Natural killer cell (primary cell): Measurements from ENCODE around the gene PTH1R. TPM values are rescaled to one million over a fixed set of nuclear protein-coding genes. Genes with fewer than 3 reads are reported as not detected.

Experiments
- ATAC-seq, 3 donors: fragments of 150-1000 bp in 2 of 3; fragments of 200-7000 bp in 1 of 3; cut with Tn5 transposase; 1 replicate in 1 of 3; 2 replicates in 2 of 3; pipeline ENCODE4 v1.10.0; 2021; ENCODE audit warnings: mild to moderate bottlenecking in 2 of 3, moderate library complexity in 2 of 3
- DNase-seq, 2 donors: peaks; one replicate each; pipeline versions ENCODE4 v3.0.0 to v3.0.0-alpha.2; 2013 to 2021; ENCODE audit warnings: mixed read lengths in 1 of 2
- H3K27ac ChIP-seq: one replicate; pipeline ENCODE4 v1.5.1; 2013; ENCODE audit warnings: mild to moderate bottlenecking, low read length
- H3K27me3 ChIP-seq: one replicate; pipeline ENCODE4 v1.6.1; 2013; ENCODE audit warnings: low read length; ENCODE audit not compliant: control insufficient read depth, insufficient read depth
- H3K36me3 ChIP-seq: one replicate; pipeline ENCODE4 v1.6.1; 2013; ENCODE audit warnings: low read length; ENCODE audit not compliant: control insufficient read depth, insufficient read depth
- H3K4me1 ChIP-seq: one replicate; pipeline ENCODE4 v1.6.1; 2013; ENCODE audit warnings: low read length; ENCODE audit not compliant: control insufficient read depth, insufficient read depth
- H3K4me3 ChIP-seq: one replicate; pipeline ENCODE4 v1.5.1; 2013; ENCODE audit warnings: low read length
- H3K9me3 ChIP-seq: one replicate; pipeline ENCODE4 v1.6.1; 2013; ENCODE audit warnings: low read length; ENCODE audit not compliant: control insufficient read depth, insufficient read depth
- H3K27ac Mint-ChIP-seq, 2 donors: one replicate each; pipeline ENCODE4 v1.8.0; 2022; ENCODE audit warnings: mild to moderate bottlenecking in 2 of 2, mixed read lengths in 2 of 2, moderate library complexity in 1 of 2
- H3K27me3 Mint-ChIP-seq, 2 donors: one replicate each; pipeline ENCODE4 v1.8.0; 2022; ENCODE audit warnings: low read depth in 2 of 2, mixed read lengths in 2 of 2
- H3K36me3 Mint-ChIP-seq: one replicate; pipeline ENCODE4 v1.8.0; 2022; ENCODE audit warnings: mixed read lengths
- H3K4me1 Mint-ChIP-seq, 2 donors: one replicate each; pipeline ENCODE4 v1.8.0; 2022; ENCODE audit warnings: mixed read lengths in 2 of 2
- H3K4me3 Mint-ChIP-seq: one replicate; pipeline ENCODE4 v1.8.0; 2022; ENCODE audit warnings: mild to moderate bottlenecking, moderate library complexity, mixed read lengths
- H3K9me3 Mint-ChIP-seq, 2 donors: one replicate each; pipeline ENCODE4 v1.8.0; 2022; ENCODE audit warnings: mixed read lengths in 2 of 2
- WGBS: methylation state at CpG from one replicate; pipeline ENCODE4 v1.1.7; 2013; ENCODE audit warnings: missing lambda C conversion rate; ENCODE audit not compliant: insufficient coverage; 5-methylcytosine and 5-hydroxymethylcytosine counted together
- intact Hi-C: fragments of 100-400 bp; cut with micrococcal nuclease; formaldehyde crosslinking; loops from one replicate; pipeline ENCODE4 v1.14.2; 2022
- total RNA-seq, 4 donors: library from RNA; stranded (reverse); fragments of 120-200 nt in 1 of 4; gene quantifications; one replicate each; pipeline versions ENCODE4 v1.2.3 to v1.2.4, GENCODE V29; 2013 to 2022
- TF ChIP-seq, protein P1 (sequence below): fragments of 200-600 bp; IDR thresholded peaks from one replicate; pipeline ENCODE4 v1.8.0; 2022; ENCODE audit warnings: antibody characterized with exemption

PTH1R gene
- total RNA-seq, 3 donors from 2014 or later (not counting 1 experiment from before 2014, with no cell fraction given): not detected

DNA sequence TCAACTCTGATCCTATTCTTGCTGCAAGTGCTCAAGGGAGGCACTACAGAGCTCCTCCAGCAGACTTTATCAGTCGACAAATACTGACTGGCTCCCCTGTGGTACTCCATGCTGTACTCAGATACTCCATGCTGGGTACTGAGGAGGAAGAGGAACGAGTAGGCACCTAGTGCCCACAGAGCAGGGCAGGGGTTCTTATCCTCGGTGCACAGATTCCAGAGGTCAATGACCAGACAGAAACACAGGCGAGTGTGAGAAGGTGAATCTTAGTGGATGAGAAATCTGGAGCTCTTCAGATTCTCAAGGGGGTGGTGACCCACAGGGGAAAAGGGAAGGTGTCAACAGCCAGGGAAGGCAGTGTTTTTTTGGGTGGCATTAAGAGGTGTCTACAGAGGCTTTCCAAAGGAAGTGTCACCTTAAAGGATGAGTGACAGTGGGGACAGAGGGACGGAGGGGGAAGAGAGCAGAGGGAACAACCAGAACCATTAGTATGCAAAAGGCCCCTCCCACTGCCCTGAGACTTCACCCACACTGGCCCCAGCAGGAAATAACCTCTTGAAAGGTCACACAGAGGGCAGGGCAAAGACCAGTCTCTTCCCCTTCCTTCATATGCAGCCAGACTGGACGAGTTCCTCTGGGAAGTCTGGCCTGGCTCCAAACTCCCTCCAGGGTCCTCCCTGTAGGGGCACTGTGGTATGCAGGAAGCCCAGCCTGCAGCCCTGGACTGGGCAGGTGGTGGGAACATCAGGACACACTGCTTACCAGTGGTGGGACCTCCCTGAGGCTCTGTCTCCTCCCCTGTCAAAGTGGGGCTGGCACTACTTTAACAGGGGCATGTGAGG lies 71.5 kb downstream of the PTH1R start:
- H3K4me3 ChIP-seq: no peak overlapping the region
- H3K36me3 ChIP-seq: no peaks in the 10 kb centered on the region
- no peaks in the 10 kb centered on the region for H3K36me3 Mint-ChIP-seq
- peaks cover 98% of the 10 kb centered on the region for H3K4me1 ChIP-seq
- no peaks in the 10 kb centered on the region for H3K9me3 Mint-ChIP-seq
- H3K4me3 Mint-ChIP-seq: peak overlapping the region; percentile 92
- H3K27ac Mint-ChIP-seq: peak overlapping the region; percentile 96 to 99
- H3K9me3 ChIP-seq: no peaks in the 10 kb centered on the region
- no peaks in the 10 kb centered on the region for H3K27me3 Mint-ChIP-seq
- DNase-seq (peak in 1 of 2 donors; percentile 45), ATAC-seq (peak; percentile 17 to 45 (median 19))
- TF ChIP-seq, protein P1, sequence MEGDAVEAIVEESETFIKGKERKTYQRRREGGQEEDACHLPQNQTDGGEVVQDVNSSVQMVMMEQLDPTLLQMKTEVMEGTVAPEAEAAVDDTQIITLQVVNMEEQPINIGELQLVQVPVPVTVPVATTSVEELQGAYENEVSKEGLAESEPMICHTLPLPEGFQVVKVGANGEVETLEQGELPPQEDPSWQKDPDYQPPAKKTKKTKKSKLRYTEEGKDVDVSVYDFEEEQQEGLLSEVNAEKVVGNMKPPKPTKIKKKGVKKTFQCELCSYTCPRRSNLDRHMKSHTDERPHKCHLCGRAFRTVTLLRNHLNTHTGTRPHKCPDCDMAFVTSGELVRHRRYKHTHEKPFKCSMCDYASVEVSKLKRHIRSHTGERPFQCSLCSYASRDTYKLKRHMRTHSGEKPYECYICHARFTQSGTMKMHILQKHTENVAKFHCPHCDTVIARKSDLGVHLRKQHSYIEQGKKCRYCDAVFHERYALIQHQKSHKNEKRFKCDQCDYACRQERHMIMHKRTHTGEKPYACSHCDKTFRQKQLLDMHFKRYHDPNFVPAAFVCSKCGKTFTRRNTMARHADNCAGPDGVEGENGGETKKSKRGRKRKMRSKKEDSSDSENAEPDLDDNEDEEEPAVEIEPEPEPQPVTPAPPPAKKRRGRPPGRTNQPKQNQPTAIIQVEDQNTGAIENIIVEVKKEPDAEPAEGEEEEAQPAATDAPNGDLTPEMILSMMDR: no peak
- intact Hi-C loops: loop anchor here (1.0 to 5.0 kb wide), 2 partner anchors 7 to 88 kb away; no protein-coding TSS in a partner anchor
- peaks cover 92 to 95% of the 10 kb centered on the region in 2 donors for H3K4me1 Mint-ChIP-seq
- WGBS: 25% methylated on average over 6 of the region's 6 CpGs
- H3K27me3 ChIP-seq: no peaks in the 10 kb centered on the region
- H3K27ac ChIP-seq: peak overlapping the region; percentile 98

DNA sequence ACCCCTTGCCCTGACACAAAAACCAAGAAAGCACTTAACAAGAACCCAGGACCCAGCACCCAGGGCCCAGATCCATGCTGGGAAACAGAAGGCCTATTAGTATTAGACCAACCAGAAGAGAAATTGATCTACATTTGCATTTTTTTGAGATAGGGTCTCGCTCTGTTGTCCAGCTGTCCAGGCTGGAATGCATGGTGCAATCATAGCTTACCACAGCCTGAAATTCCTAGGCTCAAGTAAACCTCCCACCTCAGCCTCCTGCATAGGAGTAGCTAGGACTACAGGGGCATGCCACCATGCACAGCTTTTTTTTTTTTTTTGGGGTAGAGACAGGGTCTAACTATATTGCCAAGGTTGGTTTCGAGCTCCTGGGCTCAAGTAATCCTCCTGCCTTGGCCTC lies 72.7 kb downstream of the PTH1R start:
- peak overlapping the region; percentile 98 for H3K27ac ChIP-seq
- Mint-ChIP-seq H3K27ac (peak overlapping the region; percentile 96 to 99), H3K9me3 (no peaks in the 10 kb centered on the region), H3K27me3 (no peaks in the 10 kb centered on the region), H3K4me1 (peaks cover 92 to 95% of the 10 kb centered on the region in 2 donors), H3K36me3 (no peaks in the 10 kb centered on the region), H3K4me3 (peak overlapping the region; percentile 66)
- WGBS: 100% methylated on average over 2 of the region's 2 CpGs
- no peaks in the 10 kb centered on the region for H3K36me3 ChIP-seq
- H3K9me3 ChIP-seq: no peaks in the 10 kb centered on the region
- intact Hi-C loops: no loop called here
- TF ChIP-seq, protein P1: no peak
- DNase-seq (no peak), ATAC-seq (no peak)
- no peak overlapping the region for H3K4me3 ChIP-seq
- no peaks in the 10 kb centered on the region for H3K27me3 ChIP-seq
- H3K4me1 ChIP-seq: peaks cover 98% of the 10 kb centered on the region

DNA sequence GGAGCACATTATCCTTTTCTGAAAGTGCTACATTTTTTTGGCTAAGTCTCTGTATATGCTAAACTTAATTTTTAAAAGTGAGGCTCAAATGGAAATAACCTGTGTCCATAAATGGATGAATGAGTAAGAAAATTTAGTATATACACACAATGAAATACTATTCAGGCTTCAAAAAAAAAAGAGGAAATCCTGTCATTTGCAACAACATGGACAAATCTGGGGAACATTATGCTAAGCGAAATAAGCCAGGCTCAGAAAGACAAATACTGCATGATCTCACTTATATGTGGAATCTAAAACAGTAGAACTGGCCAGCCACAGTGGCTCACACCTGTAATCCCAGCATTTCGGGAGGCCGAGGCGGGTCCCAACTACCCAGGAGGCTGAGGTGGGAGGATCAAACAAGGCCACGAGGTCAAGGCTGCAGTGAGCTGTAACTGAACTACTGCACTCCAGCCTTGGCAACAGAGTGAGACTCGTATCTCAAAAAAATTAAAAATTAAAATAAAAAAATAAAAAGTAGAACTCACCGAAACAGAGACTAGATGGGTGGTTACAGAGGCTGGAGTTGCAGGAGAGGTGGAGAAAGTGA lies 73.2 kb downstream of the PTH1R start:
- no peaks in the 10 kb centered on the region for H3K9me3 ChIP-seq
- Mint-ChIP-seq H3K27me3 (no peaks in the 10 kb centered on the region), H3K36me3 (no peaks in the 10 kb centered on the region), H3K4me1 (peaks cover 92 to 95% of the 10 kb centered on the region in 2 donors), H3K9me3 (no peaks in the 10 kb centered on the region), H3K4me3 (peak overlapping the region; percentile 55), H3K27ac (peak overlapping the region; percentile 96 to 99)
- peak overlapping the region; percentile 37 for H3K27ac ChIP-seq
- H3K4me3 ChIP-seq: no peak overlapping the region
- TF ChIP-seq, protein P1: no peak
- intact Hi-C loops: no loop called here
- H3K27me3 ChIP-seq: no peaks in the 10 kb centered on the region
- H3K36me3 ChIP-seq: no peaks in the 10 kb centered on the region
- WGBS: 75% methylated on average over 6 of the region's 7 CpGs
- DNase-seq: no peak
- H3K4me1 ChIP-seq: peaks cover 98% of the 10 kb centered on the region
- ATAC-seq: no peak
